Muscle layer of duodenum (tissue), 2 donors: ENCODE results near the gene PRKG1.

Experiments
- H3K27ac ChIP-seq: one replicate; pipeline ENCODE4 v1.7.0; 2013; ENCODE audit warnings: mild to moderate bottlenecking, low read length
- H3K27me3 ChIP-seq: one replicate; pipeline ENCODE4 v1.7.0; 2013; ENCODE audit warnings: low read depth, mild to moderate bottlenecking, control low read depth, low read length
- H3K36me3 ChIP-seq, 2 donors: one replicate each; pipeline ENCODE4 v1.7.0; 2013; ENCODE audit warnings: low read length in 2 of 2, control low read depth in 1 of 2, mild to moderate bottlenecking in 1 of 2; ENCODE audit not compliant: insufficient read depth in 2 of 2, control insufficient read depth in 1 of 2
- H3K4me1 ChIP-seq, 2 donors: one replicate each; pipeline ENCODE4 v1.7.0; 2013; ENCODE audit warnings: low read length in 2 of 2, mild to moderate bottlenecking in 2 of 2, control low read depth in 1 of 2, moderate library complexity in 1 of 2; ENCODE audit not compliant: insufficient read depth in 2 of 2, control insufficient read depth in 1 of 2
- H3K4me3 ChIP-seq, 2 donors: one replicate each; pipeline ENCODE4 v1.7.0; 2013; ENCODE audit warnings: low read length in 2 of 2, low read depth in 1 of 2, mild to moderate bottlenecking in 1 of 2
- H3K9me3 ChIP-seq, 2 donors: one replicate each; pipeline ENCODE4 v1.7.0; 2013; ENCODE audit warnings: low read length in 2 of 2, control low read depth in 1 of 2, mild to moderate bottlenecking in 1 of 2; ENCODE audit not compliant: control insufficient read depth in 1 of 2
- donor health status: healthy.

The PRKG1 gene

DNA sequence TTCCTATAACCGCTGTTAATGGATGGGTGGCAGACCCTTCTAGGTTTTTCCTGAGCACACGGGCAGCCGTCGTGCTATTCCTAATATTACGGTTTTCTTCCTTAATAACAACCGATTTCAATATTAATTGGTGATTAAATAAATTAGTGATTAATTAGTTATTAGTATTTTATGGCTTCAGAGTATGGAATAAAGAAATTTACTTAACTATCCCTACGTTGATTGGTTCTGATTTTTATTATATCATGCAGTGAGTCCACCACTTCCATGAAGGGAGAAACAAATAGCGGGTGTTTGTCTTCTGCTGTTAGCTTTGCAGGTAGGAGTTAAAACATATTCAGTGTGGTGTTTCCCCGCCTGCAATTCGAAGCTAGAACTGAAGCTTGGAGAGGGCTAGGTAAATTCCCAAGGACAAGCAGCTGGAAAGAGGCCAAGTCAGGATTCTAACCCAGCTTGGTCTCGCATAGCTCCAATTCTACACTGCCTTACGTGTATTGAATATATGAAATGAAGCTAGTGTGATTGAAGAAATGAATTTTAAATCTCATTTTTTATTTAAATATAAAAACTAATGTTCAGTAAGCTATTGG lies 626.0 kb downstream of the PRKG1 start:
- Histone ChIP-seq H3K27me3 (no peaks in the 10 kb centered on the region), H3K27ac (peak overlapping the region; percentile 98), H3K9me3 (no peaks in the 10 kb centered on the region), H3K36me3 (peaks cover 0 to 5% of the 10 kb centered on the region in 2 donors), H3K4me3 (peak overlapping the region; percentile 86 to 97), H3K4me1 (peaks cover 14 to 20% of the 10 kb centered on the region in 2 donors)

DNA sequence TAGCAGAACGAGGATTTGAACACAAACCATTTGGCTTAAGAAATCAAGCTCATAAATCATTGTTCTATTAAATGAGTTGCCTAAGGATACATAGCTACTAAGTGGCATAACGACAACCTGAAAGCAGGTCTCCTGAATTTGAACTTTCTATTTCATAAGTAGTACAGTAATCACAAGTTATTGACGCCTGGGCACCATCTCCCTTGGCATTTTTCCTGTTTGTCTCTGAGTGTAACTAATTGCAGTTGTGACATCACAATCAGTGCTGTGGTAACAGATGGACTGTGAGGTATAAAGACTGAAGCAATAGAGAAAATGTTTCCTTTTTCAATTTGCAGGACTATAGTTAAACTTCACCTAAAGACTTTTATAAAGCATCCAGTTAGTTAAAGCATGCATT lies 631.5 kb downstream of the PRKG1 start:
- H3K4me1 ChIP-seq = peaks cover 0 to 20% of the 10 kb centered on the region in 2 donors
- no peak overlapping the region for H3K4me3 ChIP-seq
- H3K27me3 ChIP-seq = no peaks in the 10 kb centered on the region
- H3K36me3 ChIP-seq = no peaks in the 10 kb centered on the region
- H3K27ac ChIP-seq = no peak overlapping the region
- H3K9me3 ChIP-seq = no peaks in the 10 kb centered on the region

DNA sequence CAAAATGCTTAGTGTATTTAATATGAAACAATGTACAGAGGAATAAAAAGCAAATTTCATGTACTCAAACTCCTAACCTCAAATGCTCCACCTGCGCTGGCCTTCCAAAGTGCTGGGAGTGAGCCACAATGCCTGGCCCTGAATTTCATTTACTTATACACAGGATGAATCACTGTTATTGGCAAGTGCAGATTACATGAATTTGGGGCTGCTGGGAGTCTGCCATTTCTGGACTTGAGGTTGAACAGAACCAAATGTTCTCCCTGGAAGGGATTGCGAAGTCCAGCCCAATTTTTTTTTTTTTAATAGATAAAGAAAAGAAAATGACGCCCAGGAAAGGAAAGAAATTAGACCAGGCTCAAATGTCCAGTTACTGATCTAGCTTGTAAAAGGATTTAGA lies 631.9 kb downstream of the PRKG1 start:
- no peaks in the 10 kb centered on the region for H3K9me3 ChIP-seq
- no peaks in the 10 kb centered on the region for H3K36me3 ChIP-seq
- no peaks in the 10 kb centered on the region for H3K27me3 ChIP-seq
- peaks cover 0 to 20% of the 10 kb centered on the region in 2 donors for H3K4me1 ChIP-seq
- H3K4me3 ChIP-seq = no peak overlapping the region
- H3K27ac ChIP-seq = peak overlapping the region; percentile 71

DNA sequence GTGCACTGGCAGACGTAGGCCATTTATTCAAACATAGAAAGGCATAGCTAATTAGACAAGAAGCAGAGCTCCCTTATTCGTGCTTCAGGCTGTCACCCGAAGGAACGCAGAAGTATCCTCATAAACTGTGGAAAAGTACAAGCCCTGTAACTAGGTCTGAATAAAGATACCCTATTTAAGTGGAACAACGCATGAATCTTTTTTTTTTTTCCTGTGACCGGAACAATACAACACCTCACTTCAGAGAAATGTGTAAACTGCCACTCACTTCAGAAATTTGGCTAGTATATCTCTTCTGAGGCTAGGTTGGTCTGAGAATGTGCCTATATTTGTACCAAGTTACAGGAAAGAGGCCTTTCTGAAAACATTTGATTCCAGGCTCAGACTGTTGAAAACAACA lies 633.1 kb downstream of the PRKG1 start:
- Histone ChIP-seq H3K36me3 (no peaks in the 10 kb centered on the region), H3K4me1 (peaks cover 0 to 20% of the 10 kb centered on the region in 2 donors)

DNA sequence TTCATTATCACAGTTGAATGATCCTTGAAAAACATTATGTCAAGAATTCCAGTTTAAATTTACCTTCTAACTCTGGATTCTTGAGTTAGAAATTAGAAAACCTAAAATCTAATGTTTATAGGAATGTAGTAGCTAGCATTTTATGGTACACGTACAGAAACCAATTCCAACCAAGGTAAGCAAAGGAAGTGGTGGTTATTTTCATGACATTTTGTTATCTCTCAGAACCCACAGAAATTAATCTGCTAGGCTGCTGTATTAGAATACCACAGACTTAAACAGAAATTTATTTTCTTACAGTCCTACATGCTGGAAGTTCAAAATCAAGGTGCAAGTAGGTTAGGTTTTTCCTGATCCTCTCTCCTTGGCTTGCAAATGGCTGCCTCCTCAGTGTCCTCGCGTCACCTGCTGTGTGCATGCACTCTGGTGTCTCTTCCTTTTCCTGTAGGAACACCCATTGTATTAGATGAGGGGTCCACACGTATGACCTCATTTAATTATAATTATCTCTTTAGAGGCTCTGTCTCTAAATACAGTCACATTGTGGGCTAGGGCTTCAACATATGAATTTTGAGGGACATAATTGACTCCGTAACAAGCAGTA lies 633.6 kb downstream of the PRKG1 start:
- H3K4me1 ChIP-seq = peaks cover 0 to 20% of the 10 kb centered on the region in 2 donors
- H3K36me3 ChIP-seq = no peaks in the 10 kb centered on the region
- H3K4me3 ChIP-seq = no peak overlapping the region
- H3K9me3 ChIP-seq = no peaks in the 10 kb centered on the region
- H3K27me3 ChIP-seq = no peaks in the 10 kb centered on the region
- H3K27ac ChIP-seq = peak overlapping the region; percentile 71

More for the DNA sequence above, 633.1 kb downstream of the PRKG1 start:
- Histone ChIP-seq H3K4me3 (no peak overlapping the region), H3K9me3 (no peaks in the 10 kb centered on the region), H3K27me3 (no peaks in the 10 kb centered on the region), H3K27ac (peak overlapping the region; percentile 71)

DNA sequence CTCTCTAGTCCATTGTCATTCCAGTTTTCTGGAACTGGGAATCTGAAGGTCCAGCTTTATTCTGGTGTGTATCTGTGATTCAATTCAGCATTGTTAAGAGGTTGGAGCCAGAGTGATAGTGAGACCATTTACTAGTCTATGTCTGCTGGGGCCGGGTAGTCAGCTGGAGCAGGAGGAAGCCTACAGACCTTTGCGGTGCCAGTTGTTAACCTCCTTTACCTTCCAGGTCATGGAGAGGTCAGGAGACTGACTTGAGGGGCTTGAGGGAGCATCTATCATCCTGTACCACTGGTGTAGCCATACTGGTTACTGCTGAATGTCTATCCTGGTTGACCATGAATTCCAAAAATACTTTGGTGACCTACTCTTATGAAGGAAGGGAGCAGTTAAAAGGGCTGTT lies 634.3 kb downstream of the PRKG1 start:
- Histone ChIP-seq H3K4me3 (no peak overlapping the region), H3K9me3 (no peaks in the 10 kb centered on the region), H3K36me3 (no peaks in the 10 kb centered on the region), H3K27me3 (no peaks in the 10 kb centered on the region), H3K4me1 (peaks cover 0 to 20% of the 10 kb centered on the region in 2 donors), H3K27ac (peak overlapping the region; percentile 71)

DNA sequence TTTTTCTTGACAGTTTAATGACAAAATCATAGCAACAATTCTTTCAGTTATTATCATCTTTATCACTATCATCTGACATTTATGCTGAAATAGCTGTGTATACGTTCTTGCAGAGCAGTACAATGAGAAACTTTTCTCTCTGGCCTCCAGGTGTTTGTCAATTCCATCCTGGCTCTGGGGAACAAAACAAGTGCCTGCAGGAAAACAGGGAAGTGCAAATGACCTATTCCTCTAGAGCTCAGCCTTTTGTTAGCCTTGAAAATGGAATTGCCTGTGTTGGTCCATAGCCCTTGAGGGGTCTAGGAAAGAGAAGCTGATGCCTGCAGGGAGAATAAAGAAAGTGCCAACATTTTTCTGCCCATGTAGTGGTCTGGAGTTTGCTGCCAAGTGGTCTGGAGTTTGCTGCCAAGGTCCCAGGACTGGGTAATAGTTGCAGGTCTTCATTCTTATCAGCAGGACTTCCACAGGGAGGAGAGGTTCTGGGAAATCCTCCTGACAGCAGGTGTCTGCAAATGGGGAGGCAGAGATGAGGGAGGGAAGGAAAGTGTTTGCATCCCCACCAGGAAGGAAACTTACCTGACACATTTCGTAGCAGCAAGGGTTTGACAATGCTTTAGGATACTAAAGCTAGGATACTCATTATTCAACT lies 635.2 kb downstream of the PRKG1 start:
- Histone ChIP-seq H3K36me3 (no peaks in the 10 kb centered on the region), H3K9me3 (no peaks in the 10 kb centered on the region), H3K4me3 (no peak overlapping the region), H3K27me3 (no peaks in the 10 kb centered on the region), H3K27ac (no peak overlapping the region), H3K4me1 (peaks cover 0 to 20% of the 10 kb centered on the region in 2 donors)

DNA sequence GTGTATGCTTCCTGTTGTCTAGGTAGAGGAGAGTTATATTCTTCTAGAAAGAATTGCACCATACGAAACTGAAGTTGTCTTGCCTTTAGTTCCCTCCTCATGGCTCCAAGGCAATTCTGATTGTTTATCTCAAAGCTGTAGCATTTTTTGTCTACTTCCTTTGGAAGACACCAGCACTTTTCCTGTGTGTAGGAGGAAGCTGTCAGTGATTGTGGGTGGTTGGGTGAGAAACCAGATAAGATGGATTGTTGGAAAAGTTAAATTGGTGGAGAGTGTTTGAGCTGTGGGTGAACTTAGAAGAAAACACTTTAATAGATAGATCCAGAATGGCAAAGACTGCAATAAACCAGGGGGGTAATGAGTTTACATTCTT lies 637.2 kb downstream of the PRKG1 start:
- Histone ChIP-seq H3K36me3 (no peaks in the 10 kb centered on the region), H3K4me3 (no peak overlapping the region), H3K27me3 (no peaks in the 10 kb centered on the region), H3K27ac (no peak overlapping the region), H3K9me3 (no peaks in the 10 kb centered on the region), H3K4me1 (peaks cover 0 to 14% of the 10 kb centered on the region in 2 donors)

DNA sequence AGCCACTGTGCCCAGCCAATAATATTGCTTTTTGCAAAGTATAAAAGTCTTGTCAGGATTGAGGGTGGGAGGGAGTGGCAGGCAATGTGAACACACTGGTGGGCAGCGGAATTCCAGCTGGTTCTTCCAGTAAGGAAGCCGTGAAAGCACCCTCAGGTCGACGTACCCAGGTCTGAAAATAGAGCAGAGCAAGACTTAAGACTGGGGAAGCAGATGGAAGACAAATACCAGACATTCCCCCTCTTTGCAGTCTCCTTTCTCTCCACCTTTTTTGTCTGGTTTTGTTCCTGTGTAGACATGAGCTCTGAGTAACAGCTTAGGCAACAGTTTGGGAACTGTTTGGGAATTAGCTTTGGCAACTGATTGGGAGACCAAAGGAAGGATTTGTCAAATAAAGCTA lies 642.7 kb downstream of the PRKG1 start:
- H3K27me3 ChIP-seq = no peaks in the 10 kb centered on the region
- H3K4me3 ChIP-seq = no peak overlapping the region
- H3K4me1 ChIP-seq = peaks cover 3 to 7% of the 10 kb centered on the region in 2 donors
- H3K36me3 ChIP-seq = no peaks in the 10 kb centered on the region
- H3K27ac ChIP-seq = no peak overlapping the region
- H3K9me3 ChIP-seq = no peaks in the 10 kb centered on the region

DNA sequence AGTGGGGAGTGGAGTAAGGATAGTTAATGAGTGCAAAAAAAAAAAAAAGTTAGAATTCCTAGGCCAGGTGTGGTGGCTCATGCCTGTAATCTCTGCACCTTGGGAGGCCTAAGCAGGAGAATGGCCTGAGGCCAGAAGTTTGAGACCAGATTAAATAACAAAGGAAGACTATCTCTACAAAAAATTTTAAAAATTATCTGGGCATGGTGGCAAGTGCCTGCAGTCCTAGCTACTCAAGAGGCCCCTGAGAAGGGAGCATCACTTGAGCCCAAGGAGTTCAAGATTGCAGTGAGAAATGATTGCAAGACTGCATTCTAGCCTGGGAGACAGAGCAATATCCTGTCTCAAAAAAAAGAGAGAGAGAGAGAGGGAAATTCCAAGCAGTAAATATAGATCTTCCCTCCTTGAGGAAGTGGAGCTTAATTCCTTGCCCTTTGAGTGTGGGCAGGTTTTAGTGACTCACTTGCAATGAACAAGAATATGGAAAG lies 644.6 kb downstream of the PRKG1 start:
- Histone ChIP-seq H3K27ac (no peak overlapping the region), H3K4me3 (no peak overlapping the region), H3K27me3 (no peaks in the 10 kb centered on the region), H3K36me3 (no peaks in the 10 kb centered on the region), H3K9me3 (no peaks in the 10 kb centered on the region), H3K4me1 (peaks cover 3 to 7% of the 10 kb centered on the region in 2 donors)

DNA sequence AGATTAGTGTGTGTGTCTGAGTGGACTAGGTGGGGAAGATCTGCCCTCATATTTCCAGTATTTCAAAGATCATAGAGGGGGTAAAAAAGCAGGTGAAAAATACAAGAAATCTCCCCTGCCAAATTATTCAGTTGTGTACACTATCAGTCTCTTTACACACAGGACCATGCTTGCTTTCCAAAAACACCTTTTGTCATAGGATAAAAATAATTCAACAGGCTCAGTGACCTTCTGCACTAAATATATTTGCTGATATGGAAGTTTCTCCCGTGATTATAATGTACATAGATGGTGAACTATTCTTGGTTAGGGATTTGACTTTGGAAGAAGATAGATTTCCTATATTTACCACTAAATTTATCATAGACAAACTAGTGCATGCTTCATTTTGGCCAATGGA lies 649.8 kb downstream of the PRKG1 start:
- H3K27ac ChIP-seq = no peak overlapping the region
- no peaks in the 10 kb centered on the region for H3K36me3 ChIP-seq
- H3K9me3 ChIP-seq = no peaks in the 10 kb centered on the region
- no peak overlapping the region for H3K4me3 ChIP-seq
- H3K27me3 ChIP-seq = no peaks in the 10 kb centered on the region
- no peaks in the 10 kb centered on the region for H3K4me1 ChIP-seq
